Stimulated activated CD4-positive, alpha-beta T cell treated with anti-CD3 and anti-CD28 coated beads, Interleukin-1b, Interleukin-23, amount 100 ng/mL, for 24 hours (primary cell): ENCODE measurements around the gene BMPR1A.
"Not testable (repeated sequence)": the region's sequence is repeated elsewhere in the genome, so short reads cannot be mapped to it uniquely, and the experiment has no call there.

Experiments
- DNase-seq, 4 experiments: peaks; one replicate each; pipeline ENCODE4 v3.0.0-alpha.2; 2020; ENCODE audit warnings: low read depth in 4 of 4, low spot score in 1 of 4

Gene BMPR1A

GRCh38 chr10:86871563-86872183 is 115.3 kb downstream of the BMPR1A start:
- no peak for DNase-seq

GRCh38 chr10:86872757-86873156 is 116.3 kb downstream of the BMPR1A start:
- DNase-seq, result no peak

DNA sequence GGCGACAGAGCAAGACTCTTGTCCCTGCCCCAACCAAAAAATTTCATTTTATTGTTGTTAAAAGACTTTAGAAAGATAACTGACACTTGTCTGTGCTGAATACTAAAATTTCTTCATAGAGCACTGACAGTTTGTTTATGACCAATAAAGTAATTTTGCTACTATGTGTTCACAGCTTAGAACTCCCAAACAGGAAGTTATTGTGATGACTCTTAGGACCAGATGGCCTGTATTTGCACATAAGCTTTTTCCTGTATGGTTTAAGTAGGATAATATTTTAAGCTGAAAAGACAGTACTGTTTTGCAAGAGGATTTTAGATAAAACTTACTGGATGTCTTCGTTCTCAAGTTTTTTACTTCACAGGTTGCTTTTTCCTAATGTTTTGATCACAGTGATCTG is 120.3 kb downstream of the BMPR1A start:
- no peak for DNase-seq

DNA sequence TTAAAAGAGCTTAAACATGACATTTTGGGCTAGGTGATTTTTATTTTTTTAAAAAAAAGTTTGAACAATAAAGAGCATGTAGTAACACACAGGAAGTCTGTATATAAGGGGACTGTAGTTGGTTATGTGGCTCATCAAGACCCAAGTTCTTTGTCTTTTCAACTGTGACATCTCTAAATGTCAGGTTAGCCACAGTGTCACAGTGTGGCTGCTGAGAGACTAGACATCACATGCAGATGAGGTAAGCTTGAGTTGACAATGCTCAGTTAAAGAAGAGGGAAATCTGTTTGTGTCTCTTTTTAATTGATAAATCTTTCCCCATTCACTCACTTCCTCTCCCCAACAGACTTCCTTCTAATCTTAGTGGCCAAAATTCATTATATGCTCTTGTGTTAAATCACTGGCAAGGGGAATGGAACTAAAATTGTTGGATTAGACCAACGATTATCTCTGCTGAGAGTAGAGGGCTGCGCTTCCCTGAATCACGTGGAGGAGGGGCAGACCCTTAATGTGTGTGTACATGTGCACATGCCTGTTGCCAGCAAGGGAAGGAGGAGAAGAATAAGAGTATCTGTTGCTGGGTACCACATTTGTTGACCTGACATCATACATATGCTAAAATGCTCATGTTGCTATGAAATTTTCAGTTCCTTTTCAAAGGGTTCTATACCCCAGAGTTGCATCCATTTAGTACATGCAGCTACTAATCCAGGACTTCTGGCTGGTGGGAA is 122.7 kb downstream of the BMPR1A start:
- no peak for DNase-seq

GRCh38 chr10:86880971-86881370 is 124.6 kb downstream of the BMPR1A start:
- DNase-seq, result no peak

GRCh38 chr10:86888585-86889381 is 132.4 kb downstream of the BMPR1A start:
- no peak for DNase-seq

- no peak for DNase-seq
Observed at GRCh38 chr10:86889997-86890396, 133.6 kb downstream of the BMPR1A start.

- DNase-seq, result no peak
Observed at GRCh38 chr10:86898511-86898910, 142.1 kb downstream of the BMPR1A start.

DNA sequence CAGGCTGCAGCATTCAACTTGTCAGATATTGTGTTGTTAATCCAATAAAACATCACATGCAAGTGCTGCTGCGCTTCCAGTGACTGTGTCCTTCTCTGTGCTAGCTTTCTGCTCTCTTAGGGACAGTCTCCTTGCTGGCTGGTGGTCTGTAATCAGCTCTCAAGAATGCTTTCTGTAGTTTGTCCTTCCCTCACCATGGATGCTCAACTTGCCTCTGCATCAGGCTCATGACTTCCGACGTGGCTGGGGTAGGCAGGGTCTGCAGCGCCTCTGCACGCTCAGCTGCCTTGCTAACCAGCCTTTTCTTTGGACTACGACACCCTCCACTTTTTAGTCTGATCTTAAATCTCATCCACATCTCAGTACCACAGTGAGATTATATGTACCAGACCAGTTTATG is 142.7 kb downstream of the BMPR1A start:
- DNase-seq, result no peak

DNA sequence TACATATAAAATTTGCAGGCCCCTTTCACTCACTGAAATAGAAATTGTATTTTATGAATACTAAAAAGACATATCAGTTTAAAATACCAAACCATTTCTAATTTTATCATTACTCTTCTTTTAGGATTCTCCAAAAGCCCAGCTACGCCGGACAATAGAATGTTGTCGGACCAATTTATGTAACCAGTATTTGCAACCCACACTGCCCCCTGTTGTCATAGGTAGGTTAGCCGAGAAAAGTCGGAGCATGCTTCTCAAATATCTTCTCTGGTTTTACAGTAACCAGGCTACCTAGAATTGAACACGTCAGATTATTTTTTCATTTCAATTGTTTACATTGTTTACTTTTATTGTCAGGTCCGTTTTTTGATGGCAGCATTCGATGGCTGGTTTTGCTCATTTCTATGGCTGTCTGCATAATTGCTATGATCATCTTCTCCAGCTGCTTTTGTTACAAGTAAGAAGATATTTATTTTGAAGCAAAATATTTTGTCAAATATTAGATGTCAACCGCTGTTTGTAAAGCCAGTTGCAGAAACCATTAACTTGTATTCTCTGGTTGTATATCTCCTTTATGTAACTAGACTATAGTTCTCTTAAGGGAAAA is 143.4 kb downstream of the BMPR1A start:
- DNase-seq, result peak in 2 of 4 experiments; percentile 13 to 14

DNA sequence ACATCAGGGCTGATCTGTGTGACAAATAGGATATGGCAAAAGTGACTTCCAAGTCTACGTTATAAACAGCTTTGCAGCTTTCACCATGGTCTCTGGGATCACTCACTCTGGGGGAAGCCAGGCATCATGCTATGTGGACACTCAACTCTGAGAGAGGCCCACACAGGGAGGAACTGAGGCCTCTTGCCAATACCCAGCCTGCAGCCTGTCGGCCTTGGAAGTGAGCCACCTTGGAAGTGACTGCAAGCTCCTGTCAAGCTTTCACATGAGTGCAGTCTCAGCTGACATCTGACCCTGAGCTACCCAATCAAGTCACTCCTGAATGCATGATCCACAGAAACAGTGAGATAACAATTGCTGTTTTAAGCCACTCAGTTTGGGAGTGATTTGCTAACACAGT is 144.5 kb downstream of the BMPR1A start:
- no peak for DNase-seq

DNA sequence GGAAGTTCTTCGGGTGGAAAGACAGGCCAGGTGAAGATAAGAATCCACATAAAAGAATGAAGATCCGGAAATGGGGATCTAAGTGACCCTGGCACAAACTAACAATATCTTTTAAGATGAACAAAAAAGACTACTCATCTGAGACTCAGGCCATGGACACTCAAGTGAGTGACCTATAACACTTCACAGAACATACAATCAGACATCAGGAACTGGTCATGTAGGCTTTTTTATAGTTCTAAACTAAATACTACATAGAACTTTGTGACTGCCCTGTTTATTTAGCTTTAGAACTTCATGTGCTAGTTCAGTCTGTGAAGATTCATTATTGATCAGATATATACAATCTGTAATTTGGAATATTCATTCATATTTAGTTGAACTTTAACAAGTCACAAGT is 148.2 kb downstream of the BMPR1A start:
- DNase-seq, result no peak

GRCh38 chr10:86905429-86905828 is 149.0 kb downstream of the BMPR1A start:
- DNase-seq, result no peak

DNA sequence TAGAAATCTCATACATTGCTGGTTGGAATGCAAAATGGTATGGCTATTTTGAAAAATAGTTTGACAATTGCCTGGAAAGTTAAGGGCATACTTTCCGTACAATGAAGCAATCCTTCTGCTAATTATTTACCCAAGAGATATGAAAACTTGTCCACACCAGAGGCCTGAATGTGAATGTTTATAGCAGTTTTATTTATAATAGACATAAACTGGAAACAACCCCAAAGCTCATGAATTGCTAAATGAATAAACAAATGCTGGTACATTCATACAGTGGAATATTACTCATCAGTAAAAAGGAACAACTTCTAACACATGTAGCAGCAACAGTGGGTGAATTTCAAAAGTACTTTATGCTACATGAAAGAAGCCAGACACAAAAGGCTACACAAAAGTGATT is 158.3 kb downstream of the BMPR1A start:
- DNase-seq, result no peak

DNA sequence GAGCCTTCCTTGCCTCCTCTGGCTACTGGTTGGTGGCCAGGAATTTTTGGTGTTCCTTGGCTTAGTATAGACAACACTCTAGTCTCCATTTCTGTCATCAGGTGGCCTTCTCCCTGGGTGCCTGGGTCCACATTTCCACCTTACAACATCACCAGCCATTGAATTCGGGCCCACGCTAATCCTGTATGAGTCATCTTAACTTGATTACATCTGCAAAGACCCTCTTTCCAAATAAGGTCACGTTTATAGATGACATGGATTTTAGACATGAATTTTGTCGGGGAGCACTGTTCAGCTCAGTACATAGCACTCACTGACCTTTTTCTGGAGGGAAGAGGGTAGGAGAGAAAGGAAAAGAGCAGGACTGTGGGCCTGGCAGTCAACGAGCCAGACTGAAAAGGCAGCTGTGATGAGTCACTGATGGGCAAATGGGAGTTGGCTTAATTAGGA is 161.6 kb downstream of the BMPR1A start:
- DNase-seq, result no peak

DNA sequence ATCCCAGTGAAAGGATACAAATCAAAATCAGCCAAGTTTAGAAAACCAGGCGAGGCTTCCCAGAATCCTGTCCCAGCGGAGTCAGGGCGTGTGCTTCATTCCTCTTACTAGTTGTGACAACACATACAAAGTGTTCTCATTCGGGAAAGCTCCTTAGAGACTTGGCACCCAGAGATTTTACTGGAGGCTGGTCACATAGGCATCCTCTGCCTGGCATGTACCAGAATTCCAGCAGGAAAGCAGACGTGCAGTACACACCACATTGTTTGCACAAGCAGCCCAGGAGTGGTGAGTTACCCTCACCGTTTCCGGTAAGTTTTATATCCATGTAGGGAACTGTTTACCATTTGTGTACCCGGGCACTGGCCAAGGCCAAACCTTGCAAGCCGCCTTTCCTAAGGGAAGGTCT is 166.1 kb downstream of the BMPR1A start:
- no peak for DNase-seq

GRCh38 chr10:86929468-86930380 is 173.3 kb downstream of the BMPR1A start:
- DNase-seq, result no peak

DNA sequence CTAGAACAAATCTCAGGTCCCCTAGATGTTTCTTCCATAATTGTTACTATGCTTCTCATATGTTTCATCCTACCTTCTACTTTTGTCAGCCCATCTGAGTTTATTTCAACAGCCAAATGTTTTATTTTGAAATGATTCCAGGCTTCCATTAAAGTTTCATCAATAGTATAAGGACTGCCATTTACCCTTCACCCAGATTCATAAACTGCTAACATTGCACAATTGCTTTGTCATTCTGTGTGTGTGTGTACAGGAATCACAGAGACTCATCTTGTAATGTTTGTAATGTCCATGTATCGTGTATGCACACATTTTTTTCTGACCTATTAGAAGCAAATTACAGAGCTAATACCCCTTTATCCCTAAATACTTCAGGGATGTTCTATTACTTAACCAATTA is 175.5 kb downstream of the BMPR1A start:
- DNase-seq, result no peak

- DNase-seq, result no peak
Observed at GRCh38 chr10:86932674-86933073, 176.3 kb downstream of the BMPR1A start.

DNA sequence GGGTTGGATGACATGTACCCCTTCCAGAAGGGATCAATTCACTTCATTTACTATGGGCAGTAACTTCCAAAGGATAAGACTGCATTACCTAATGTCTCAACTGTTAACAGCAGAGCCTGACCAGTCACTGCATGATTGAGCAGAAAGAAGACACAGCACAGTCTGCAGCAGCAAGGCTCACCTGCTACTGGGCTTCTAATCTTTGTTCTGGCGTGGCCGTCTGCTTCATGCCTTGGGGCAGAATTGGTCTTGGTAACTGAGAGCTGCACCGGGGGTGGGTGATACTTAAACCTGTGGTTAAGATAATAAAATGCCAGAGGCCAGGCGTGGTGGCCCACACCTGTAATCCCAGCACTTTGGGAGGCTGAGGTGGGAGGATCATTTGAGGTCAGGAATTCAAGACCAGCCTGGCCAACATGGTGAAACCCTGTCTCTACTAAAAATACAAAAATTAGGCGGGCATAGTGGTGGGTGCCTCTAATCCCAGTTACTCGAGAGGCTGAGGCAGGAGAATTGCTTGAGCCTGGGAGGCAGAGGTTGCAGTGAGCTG is 177.8 kb downstream of the BMPR1A start:
- DNase-seq, result not testable (repeated sequence)
